Measurements from ENCODE around the gene LRMDA.
"Not testable (repeated sequence)": the region's sequence is repeated elsewhere in the genome, so short reads cannot be mapped to it uniquely, and the experiment has no call there.

Gene LRMDA

GRCh38 chr10:76581506-76582256, 1150.3 kb downstream of the LRMDA start:
- no peak overlapping the region for H3K27ac ChIP-seq (ENCODE audit: low read depth, low read length)
- no peaks in the 10 kb centered on the region for H3K9me3 ChIP-seq (ENCODE audit: control insufficient read depth, insufficient read depth, low read depth, low read length)
- no peaks in the 10 kb centered on the region for H3K36me3 ChIP-seq (ENCODE audit: control insufficient read depth, insufficient read depth, low read length)
- no peak overlapping the region for H3K4me3 ChIP-seq (ENCODE audit: low read depth, low read length)
- no peak overlapping the region for H3K9ac ChIP-seq (ENCODE audit: low read length)
- H3K27me3 ChIP-seq (ENCODE audit: control insufficient read depth, insufficient read depth, low read length), result no peaks in the 10 kb centered on the region
- no peaks in the 10 kb centered on the region for H3K4me1 ChIP-seq (ENCODE audit: control insufficient read depth, insufficient read depth, low read length)

GRCh38 chr10:76582531-76582930, 1151.1 kb downstream of the LRMDA start:
- no peaks in the 10 kb centered on the region for H3K4me1 ChIP-seq (ENCODE audit: control insufficient read depth, insufficient read depth, low read length)
- H3K4me3 ChIP-seq (ENCODE audit: low read depth, low read length), result no peak overlapping the region
- no peaks in the 10 kb centered on the region for H3K27me3 ChIP-seq (ENCODE audit: control insufficient read depth, insufficient read depth, low read length)
- H3K27ac ChIP-seq (ENCODE audit: low read depth, low read length), result no peak overlapping the region
- H3K9me3 ChIP-seq (ENCODE audit: control insufficient read depth, insufficient read depth, low read depth, low read length), result no peaks in the 10 kb centered on the region
- no peak overlapping the region for H3K9ac ChIP-seq (ENCODE audit: low read length)
- no peaks in the 10 kb centered on the region for H3K36me3 ChIP-seq (ENCODE audit: control insufficient read depth, insufficient read depth, low read length)

- H3K9me3 ChIP-seq (ENCODE audit: control insufficient read depth, insufficient read depth, low read depth, low read length), result no peaks in the 10 kb centered on the region
- H3K27ac ChIP-seq (ENCODE audit: low read depth, low read length), result no peak overlapping the region
- H3K27me3 ChIP-seq (ENCODE audit: control insufficient read depth, insufficient read depth, low read length), result no peaks in the 10 kb centered on the region
- H3K9ac ChIP-seq (ENCODE audit: low read length), result no peak overlapping the region
- no peaks in the 10 kb centered on the region for H3K36me3 ChIP-seq (ENCODE audit: control insufficient read depth, insufficient read depth, low read length)
- H3K4me3 ChIP-seq (ENCODE audit: low read depth, low read length), result no peak overlapping the region
- H3K4me1 ChIP-seq (ENCODE audit: control insufficient read depth, insufficient read depth, low read length), result no peaks in the 10 kb centered on the region
Measured at GRCh38 chr10:76583711-76584161, 1152.3 kb downstream of the LRMDA start.

GRCh38 chr10:76584466-76584865, 1153.0 kb downstream of the LRMDA start:
- H3K27me3 ChIP-seq (ENCODE audit: control insufficient read depth, insufficient read depth, low read length); H3K4me1 ChIP-seq (ENCODE audit: control insufficient read depth, insufficient read depth, low read length); H3K4me3 ChIP-seq (ENCODE audit: low read depth, low read length); H3K9me3 ChIP-seq (ENCODE audit: control insufficient read depth, insufficient read depth, low read depth, low read length); H3K36me3 ChIP-seq (ENCODE audit: control insufficient read depth, insufficient read depth, low read length); H3K27ac ChIP-seq (ENCODE audit: low read depth, low read length); H3K9ac ChIP-seq (ENCODE audit: low read length): not testable (repeated sequence)

All from HUES6 (cell line).